OCI-LY1 (cell line): Measurements from ENCODE around the gene ADSL.

Experiments
- H2AFZ ChIP-seq: fragments of 200-600 bp; sonication (generic), shearing (Covaris generic); 2 replicates; pipeline ENCODE4 v1.6.0; 2014; ENCODE audit warnings: antibody characterized with exemption, mild to moderate bottlenecking, low read length
- H3F3A ChIP-seq: fragments of 200-600 bp; sonication (generic), shearing (Covaris generic); 2 replicates; pipeline ENCODE4 v1.6.0; 2014; ENCODE audit warnings: mild to moderate bottlenecking, antibody characterized with exemption, low read length, moderate library complexity; ENCODE audit not compliant: insufficient read depth
- H3K27ac ChIP-seq: fragments of 200-600 bp; sonication (generic); 2 replicates; pipeline ENCODE4 v1.5.1; 2014; ENCODE audit warnings: low read length, mixed run types, mild to moderate bottlenecking, low read depth; ENCODE audit not compliant: poor library complexity, severe bottlenecking
- H3K27me3 ChIP-seq: fragments of 200-600 bp; sonication (generic); 2 replicates; pipeline ENCODE4 v1.6.0; 2014; ENCODE audit warnings: antibody characterized with exemption, mild to moderate bottlenecking, low read length, moderate library complexity; ENCODE audit not compliant: insufficient read depth
- H3K36me3 ChIP-seq: fragments of 200-600 bp; sonication (generic); 2 replicates; pipeline ENCODE4 v1.6.1; 2014; ENCODE audit warnings: mild to moderate bottlenecking, antibody characterized with exemption, low read length, moderate library complexity, mixed read lengths; ENCODE audit not compliant: insufficient read depth
- H3K4me1 ChIP-seq: fragments of 200-600 bp; sonication (generic); 2 replicates; pipeline ENCODE4 v1.5.1; 2014; ENCODE audit warnings: mild to moderate bottlenecking, low read length, moderate library complexity; ENCODE audit not compliant: insufficient read depth, severe bottlenecking
- H3K4me2 ChIP-seq: fragments of 200-600 bp; sonication (generic), shearing (Covaris generic); 2 replicates; pipeline ENCODE4 v1.6.1; 2014; ENCODE audit warnings: low read length
- H3K4me3 ChIP-seq: fragments of 200-600 bp; sonication (generic); 2 replicates; pipeline ENCODE4 v1.5.1; 2014; ENCODE audit warnings: low read length, low read depth, mild to moderate bottlenecking, mixed read lengths; ENCODE audit not compliant: poor library complexity, severe bottlenecking
- H3K79me2 ChIP-seq: fragments of 200-600 bp; shearing (Covaris generic); 2 replicates; pipeline ENCODE4 v1.6.1; 2016; ENCODE audit warnings: mixed run types, low read length, mixed read lengths; ENCODE audit not compliant: insufficient read depth
- H3K9ac ChIP-seq: fragments of 200-600 bp; sonication (generic), shearing (Covaris generic); 2 replicates; pipeline ENCODE4 v1.6.1; 2014; ENCODE audit warnings: mild to moderate bottlenecking, low read length, mixed read lengths
- H3K9me2 ChIP-seq: fragments of 200-600 bp; sonication (generic), shearing (Covaris generic); 2 replicates; pipeline ENCODE4 v1.6.1; 2014; ENCODE audit warnings: low read depth, mild to moderate bottlenecking, low read length, mixed read lengths
- H3K9me3 ChIP-seq: fragments of 200-600 bp; shearing (Covaris generic); 2 replicates; pipeline ENCODE4 v1.6.1; 2014; ENCODE audit warnings: low read length, mixed read lengths
- H4K20me1 ChIP-seq: fragments of 200-600 bp; sonication (generic), shearing (Covaris generic); 2 replicates; pipeline ENCODE4 v1.6.0; 2016; ENCODE audit warnings: mild to moderate bottlenecking, low read length; ENCODE audit not compliant: insufficient read depth
- CTCF ChIP-seq: fragments of 200-600 bp; sonication (generic), shearing (Covaris generic); IDR thresholded peaks from 2 replicates; pipeline ENCODE4 v1.5.1; 2017; ENCODE audit warnings: mild to moderate bottlenecking, antibody characterized with exemption, low read length, moderate library complexity, mixed read lengths
- EZH2 ChIP-seq: fragments of 200-600 bp; sonication (generic), shearing (Covaris generic); IDR thresholded peaks from 2 replicates; pipeline ENCODE4 v1.8.0; 2017; ENCODE audit warnings: borderline replicate concordance, mixed run types, mild to moderate bottlenecking, antibody characterized with exemption, low read length, moderate library complexity, mixed read lengths

Gene ADSL

GRCh38 chr22:40387746-40388145, 41.4 kb downstream of the ADSL start:
- Histone ChIP-seq H4K20me1 (no peaks in the 10 kb centered on the region), H3K9ac (no peak overlapping the region), H3K4me2 (no peak overlapping the region)

GRCh38 chr22:40388231-40388630, 41.9 kb downstream of the ADSL start:
- Histone ChIP-seq H2AFZ (no peak overlapping the region), H3K9me2 (no peaks in the 10 kb centered on the region), H3K4me3 (no peak overlapping the region), H3F3A (no peaks in the 10 kb centered on the region), H3K79me2 (peaks cover 40% of the 10 kb centered on the region), H4K20me1 (no peaks in the 10 kb centered on the region), H3K4me2 (no peak overlapping the region), H3K27ac (no peak overlapping the region), H3K9ac (no peak overlapping the region), H3K4me1 (peaks cover 39% of the 10 kb centered on the region), H3K27me3 (no peaks in the 10 kb centered on the region), H3K36me3 (peaks cover 20% of the 10 kb centered on the region; the same call in 1 of the 2 replicates), H3K9me3 (no peaks in the 10 kb centered on the region)
- TF ChIP-seq CTCF (no peak), EZH2 (no peak)

More at GRCh38 chr22:40387746-40388145, 41.4 kb downstream of the ADSL start:
- no peak overlapping the region for H3K4me3 ChIP-seq
- H3K79me2 ChIP-seq, result peaks cover 40% of the 10 kb centered on the region
- no peaks in the 10 kb centered on the region for H3F3A ChIP-seq
- H3K27ac ChIP-seq, result no peak overlapping the region
- no peaks in the 10 kb centered on the region for H3K9me3 ChIP-seq
- peaks cover 17% of the 10 kb centered on the region; the same call in 1 of the 2 replicates for H3K36me3 ChIP-seq
- no peaks in the 10 kb centered on the region for H3K27me3 ChIP-seq
- no peak for TF ChIP-seq EZH2
- no peak for TF ChIP-seq CTCF
- no peaks in the 10 kb centered on the region for H3K9me2 ChIP-seq
- H3K4me1 ChIP-seq, result peaks cover 43% of the 10 kb centered on the region
- no peak overlapping the region for H2AFZ ChIP-seq

GRCh38 chr22:40391417-40391816, 45.1 kb downstream of the ADSL start:
- H3K4me2 ChIP-seq, result no peak overlapping the region
- no peaks in the 10 kb centered on the region for H3K27me3 ChIP-seq
- peaks cover 21% of the 10 kb centered on the region for H3K79me2 ChIP-seq
- H2AFZ ChIP-seq, result no peak overlapping the region
- H3F3A ChIP-seq, result no peaks in the 10 kb centered on the region
- H3K27ac ChIP-seq, result no peak overlapping the region
- H3K36me3 ChIP-seq, result peaks cover 35% of the 10 kb centered on the region; the same call in 1 of the 2 replicates
- TF ChIP-seq EZH2, result no peak
- no peak for TF ChIP-seq CTCF
- H3K4me3 ChIP-seq, result no peak overlapping the region
- no peaks in the 10 kb centered on the region for H4K20me1 ChIP-seq
- H3K9me3 ChIP-seq, result no peaks in the 10 kb centered on the region
- H3K9me2 ChIP-seq, result no peaks in the 10 kb centered on the region
- H3K4me1 ChIP-seq, result peaks cover 24% of the 10 kb centered on the region
- H3K9ac ChIP-seq, result no peak overlapping the region
